Measurements from ENCODE around the gene DIDO1. TPM values are rescaled to one million over a fixed set of nuclear protein-coding genes. Genes with fewer than 3 reads are reported as not detected.

The DIDO1 gene
- total and polyA plus RNA-seq, 9 of the 15 experiments (the other 6 are each of a cell fraction or from before 2014, with no cell fraction given) = 4.4 to 46.8 (median 31.2) TPM

GRCh38 chr20:62956387-62957135 is 30.3 kb upstream of the DIDO1 start (continued):
- no peak for TF ChIP-seq CEBPZ (IDR thresholded peaks at IDR 0.05; ENCODE audit: borderline replicate concordance, low read depth, low read length)
- TF ChIP-seq CBFA2T2 (conservative IDR thresholded peaks at IDR 0.05) = no peak

- Histone ChIP-seq H3K9ac (ENCODE audit: insufficient read depth in 1 of 2, low read depth in 2 of 2, low read length in 2 of 2) (no peak overlapping the region), H3K4me2 (ENCODE audit: insufficient read depth, low read length) (no peak overlapping the region), H3K27ac (ENCODE audit: extremely low read depth, low read depth, low read length) (no peak overlapping the region), H3K9me3 (replicated peaks; ENCODE audit: control insufficient read depth, insufficient read depth, low read depth, low read length) (no peaks in the 10 kb centered on the region), H3K4me3 (no peak overlapping the region), H3K9me1 (ENCODE audit: control insufficient read depth, insufficient read depth, low read length) (no peaks in the 10 kb centered on the region), H3K27me3 (ENCODE audit: control insufficient read depth in 2 of 2, insufficient read depth in 2 of 2, low read length in 2 of 2) (peaks cover 27 to 54% of the 10 kb centered on the region in 2 experiments), H3K36me3 (ENCODE audit: control insufficient read depth, insufficient read depth, low read length) (no peaks in the 10 kb centered on the region), H4K20me1 (replicated peaks; ENCODE audit: control insufficient read depth, insufficient read depth, low read length) (peaks cover 17% of the 10 kb centered on the region; the same call in 1 of the 2 replicates), H3K79me2 (ENCODE audit: control insufficient read depth, insufficient read depth, low read length) (no peaks in the 10 kb centered on the region), H3K4me1 (replicated peaks in 1 of 2; ENCODE audit: control insufficient read depth in 2 of 2, insufficient read depth in 2 of 2, low read length in 2 of 2) (peaks cover 3 to 51% of the 10 kb centered on the region in 2 experiments; a peak in 3 of 5 replicates), H2AFZ (ENCODE audit: low read depth, low read length) (no peak overlapping the region)
- FAIRE-seq = no peak
- intact Hi-C loops (cut with micrococcal nuclease) = no loop called here
- ChIA-PET CTCF (ENCODE audit: low intra/inter-chr PET ratio) (no interaction called here), POLR2A (interaction anchor here (0.8 to 3.1 kb wide), 2 partner anchors 18 to 67 kb away, joined by 3 to 19 read pairs; partner anchors contain the start of gene GID8)
- in situ Hi-C loops (cut with MboI) = no loop called here
- DNase-seq (ENCODE audit: extremely low read depth in 1 of 4, low spot score in 3 of 4) = no peak
- peak; percentile 12; the same call in 2 of the 3 replicates for ATAC-seq
- WGBS (ENCODE audit: insufficient coverage, low coverage, missing lambda C conversion rate) = 12% methylated on average over 23 of the region's 23 CpGs
- BruUV-seq (replicated peaks) = no TSS peak
- TF ChIP-seq MLLT1 (IDR thresholded peaks at IDR 0.05) (no peak), TFE3 (CRISPR knock-in tag; IDR thresholded peaks at IDR 0.05) (no peak), NFE2 (IDR thresholded peaks at IDR 0.05; ENCODE audit: low read depth) (no peak), GABPB1 (CRISPR knock-in tag; IDR thresholded peaks at IDR 0.05) (no peak), ZSCAN29 (IDR thresholded peaks at IDR 0.05) (no peak), PATZ1 (CRISPR knock-in tag; IDR thresholded peaks at IDR 0.05; ENCODE audit: borderline replicate concordance) (no peak)
These were observed 29.4 kb upstream of the DIDO1 start for GRCh38 chr20:62955519-62956386.

All from K562 (cell line).